ENCODE measurements around the gene MUTYH. TPM values are rescaled to one million over a fixed set of nuclear protein-coding genes. Genes with fewer than 3 reads are reported as not detected.
A peak's percentile ranks its signal among the peaks of the same experiment; 100 is the strongest.

MUTYH gene
- total and polyA plus RNA-seq, 8 donors, result 11.6 to 88.7 (median 19.7) TPM

DNA sequence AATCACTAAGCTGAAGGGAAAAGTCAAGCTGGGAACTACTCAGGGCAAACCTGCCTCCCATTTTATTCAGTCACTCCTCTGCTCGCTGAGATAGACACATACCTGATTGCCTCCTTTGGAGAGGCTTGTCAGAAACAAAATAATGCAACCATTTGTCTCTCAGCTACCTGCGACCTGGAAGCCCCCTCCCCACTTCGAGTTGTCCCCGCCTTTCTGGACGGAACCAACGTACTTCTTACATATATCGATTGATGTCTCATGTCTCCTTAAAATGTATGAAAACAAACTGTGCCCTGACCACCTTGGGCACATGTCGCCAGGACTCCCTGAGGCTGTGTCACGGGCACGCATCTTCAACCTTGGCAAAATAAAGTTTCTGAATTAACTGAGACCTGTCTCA lies 35.0 kb downstream of the MUTYH start:
- H3K9me3 ChIP-seq, result no peaks in the 10 kb centered on the region
- 84 to 89% (median 86%) methylated on average over 10 of the region's 10 CpGs for WGBS, 5 donors
- H3K4me1 ChIP-seq, result peaks cover 8 to 24% (median 17%) of the 10 kb centered on the region in 4 donors
- H3K4me3 ChIP-seq, result no peak overlapping the region
- TF ChIP-seq EP300 (IDR thresholded peaks at IDR 0.05), result no peak
- no peak for TF ChIP-seq POLR2AphosphoS5 (IDR thresholded peaks at IDR 0.05)
- TF ChIP-seq, protein P1, sequence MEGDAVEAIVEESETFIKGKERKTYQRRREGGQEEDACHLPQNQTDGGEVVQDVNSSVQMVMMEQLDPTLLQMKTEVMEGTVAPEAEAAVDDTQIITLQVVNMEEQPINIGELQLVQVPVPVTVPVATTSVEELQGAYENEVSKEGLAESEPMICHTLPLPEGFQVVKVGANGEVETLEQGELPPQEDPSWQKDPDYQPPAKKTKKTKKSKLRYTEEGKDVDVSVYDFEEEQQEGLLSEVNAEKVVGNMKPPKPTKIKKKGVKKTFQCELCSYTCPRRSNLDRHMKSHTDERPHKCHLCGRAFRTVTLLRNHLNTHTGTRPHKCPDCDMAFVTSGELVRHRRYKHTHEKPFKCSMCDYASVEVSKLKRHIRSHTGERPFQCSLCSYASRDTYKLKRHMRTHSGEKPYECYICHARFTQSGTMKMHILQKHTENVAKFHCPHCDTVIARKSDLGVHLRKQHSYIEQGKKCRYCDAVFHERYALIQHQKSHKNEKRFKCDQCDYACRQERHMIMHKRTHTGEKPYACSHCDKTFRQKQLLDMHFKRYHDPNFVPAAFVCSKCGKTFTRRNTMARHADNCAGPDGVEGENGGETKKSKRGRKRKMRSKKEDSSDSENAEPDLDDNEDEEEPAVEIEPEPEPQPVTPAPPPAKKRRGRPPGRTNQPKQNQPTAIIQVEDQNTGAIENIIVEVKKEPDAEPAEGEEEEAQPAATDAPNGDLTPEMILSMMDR (IDR thresholded peaks at IDR 0.05), result no peak
- no peak for TF ChIP-seq POLR2A (IDR thresholded peaks at IDR 0.05)
- no peaks in the 10 kb centered on the region for H3K27me3 ChIP-seq
- DNase-seq, result no peak
- intact Hi-C loops (cut with DNase I; ENCODE audit: low total_unique reads), result no loop called here
- H3K36me3 ChIP-seq, result no peaks in the 10 kb centered on the region
- peak overlapping the region in 1 of 5 donors; percentile 94 for H3K27ac ChIP-seq

DNA sequence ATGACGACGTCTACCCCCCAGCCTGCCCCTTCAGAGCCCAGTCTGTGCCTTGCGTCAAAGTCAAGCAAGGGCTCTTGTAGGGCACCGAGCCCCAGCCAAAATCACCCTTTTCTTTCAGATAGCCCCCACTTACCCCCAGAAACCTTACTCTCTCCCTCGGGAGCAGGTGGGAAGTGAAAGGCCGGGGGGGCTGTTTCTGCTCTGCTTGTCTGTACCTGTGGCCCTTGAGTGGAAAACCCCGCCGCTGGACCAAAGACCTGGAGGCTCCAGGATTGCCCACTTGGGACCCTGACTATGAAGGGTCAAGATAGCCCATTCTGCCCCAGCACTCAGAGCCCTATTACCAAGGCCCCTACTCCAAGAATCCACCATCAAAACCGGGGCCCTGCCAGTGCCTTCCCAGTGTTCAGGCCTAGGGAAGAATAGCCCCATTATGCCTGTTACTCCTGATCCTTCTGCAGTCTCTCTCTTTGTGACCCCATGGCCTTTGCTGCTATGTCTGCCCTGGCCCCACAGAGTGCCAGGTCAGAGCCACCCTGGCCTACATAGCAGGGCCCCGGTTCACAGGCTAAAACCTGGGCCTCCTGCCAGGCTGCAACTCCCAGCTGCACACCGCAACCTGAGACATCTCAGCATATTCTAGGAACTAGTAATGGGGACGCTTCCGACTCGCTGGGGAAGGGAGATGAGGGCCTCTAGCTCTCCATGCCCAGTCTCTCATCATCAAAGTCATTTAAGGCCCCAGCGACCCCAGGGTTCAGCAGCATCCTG lies 35.7 kb downstream of the MUTYH start:
- Histone ChIP-seq H3K27ac (peak overlapping the region; percentile 93 to 98 (median 95)), H3K27me3 (no peaks in the 10 kb centered on the region), H3K4me3 (peak overlapping the region; percentile 66 to 77 (median 71)), H3K36me3 (no peaks in the 10 kb centered on the region), H3K4me1 (peaks cover 8 to 27% (median 17%) of the 10 kb centered on the region in 4 donors), H3K9me3 (no peaks in the 10 kb centered on the region)
- WGBS, 5 donors, result 29 to 44% (median 37%) methylated on average over 13 to 15 of the region's 15 CpGs
- no peak for TF ChIP-seq EP300 (IDR thresholded peaks at IDR 0.05)
- TF ChIP-seq, protein P1 (IDR thresholded peaks at IDR 0.05), result no peak
- TF ChIP-seq POLR2AphosphoS5 (IDR thresholded peaks at IDR 0.05), result no peak
- no peak for TF ChIP-seq POLR2A (IDR thresholded peaks at IDR 0.05)
- peak; percentile 47 to 66 for DNase-seq
- intact Hi-C loops (cut with DNase I; ENCODE audit: low total_unique reads), result loop anchor here (5.0 kb wide), 1 partner anchor 287 kb away; no protein-coding TSS in a partner anchor

DNA sequence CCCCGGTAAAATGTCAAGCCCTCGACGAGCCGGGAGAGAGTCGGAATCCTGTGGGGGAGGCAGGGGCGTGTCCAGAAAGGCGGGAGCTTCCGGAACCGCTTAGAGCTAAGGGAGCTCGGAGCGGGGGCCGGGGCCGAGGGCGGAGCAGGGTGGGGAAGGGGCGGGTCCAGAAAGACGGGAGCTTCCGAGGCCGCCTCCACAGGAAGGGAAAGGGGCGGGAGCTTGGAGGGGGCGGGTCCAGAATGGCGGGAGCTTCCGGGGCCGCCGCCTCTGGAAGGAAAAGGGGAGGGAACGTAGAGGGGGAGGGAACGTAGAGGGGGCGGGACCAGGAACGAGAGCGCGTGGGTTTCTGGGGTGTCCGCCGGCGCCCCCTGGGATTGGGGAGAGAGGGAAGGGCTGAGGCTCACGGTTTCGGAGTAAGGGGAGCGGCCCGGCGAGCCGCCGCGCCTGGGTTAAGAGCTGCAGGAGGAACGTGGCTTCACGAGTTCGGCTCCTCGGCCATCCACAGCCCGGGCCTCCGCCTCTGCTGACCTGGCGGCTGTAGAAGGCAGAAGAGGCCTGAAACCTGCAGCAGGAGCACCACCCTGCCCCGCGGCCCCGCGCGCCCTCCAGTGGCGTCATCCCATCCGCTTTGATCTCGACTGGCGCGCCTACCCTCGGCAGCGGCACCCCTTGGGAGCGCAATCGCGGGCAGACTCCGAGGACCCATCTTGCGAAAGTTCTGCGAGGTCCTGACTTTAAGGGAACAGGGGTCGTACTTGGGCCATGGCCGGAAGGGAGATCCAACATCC lies 36.5 kb downstream of the MUTYH start:
- peak; percentile 99 for DNase-seq
- peak overlapping the region; percentile 93 to 98 (median 95) for H3K27ac ChIP-seq
- WGBS, 5 donors, result 0 to 1% (median 0%) methylated on average over 56 to 68 of the region's 68 CpGs
- H3K27me3 ChIP-seq, result no peaks in the 10 kb centered on the region
- no peaks in the 10 kb centered on the region for H3K9me3 ChIP-seq
- TF ChIP-seq EP300 (IDR thresholded peaks at IDR 0.05) (no peak), POLR2A (IDR thresholded peaks at IDR 0.05) (peak in 1 of 4 donors; percentile 60), POLR2AphosphoS5 (IDR thresholded peaks at IDR 0.05) (peak in 2 of 3 donors; percentile 68 to 71)
- TF ChIP-seq, protein P1 (IDR thresholded peaks at IDR 0.05), result peak in 5 of 7 experiments; percentile 28 to 81 (median 41)
- H3K4me1 ChIP-seq, result peaks cover 8 to 27% (median 17%) of the 10 kb centered on the region in 4 donors
- H3K4me3 ChIP-seq, result peak overlapping the region; percentile 66 to 77 (median 71)
- intact Hi-C loops (cut with DNase I; ENCODE audit: low total_unique reads), result loop anchor here (5.0 kb wide), 1 partner anchor 286 kb away; no protein-coding TSS in a partner anchor
- H3K36me3 ChIP-seq, result no peaks in the 10 kb centered on the region

DNA sequence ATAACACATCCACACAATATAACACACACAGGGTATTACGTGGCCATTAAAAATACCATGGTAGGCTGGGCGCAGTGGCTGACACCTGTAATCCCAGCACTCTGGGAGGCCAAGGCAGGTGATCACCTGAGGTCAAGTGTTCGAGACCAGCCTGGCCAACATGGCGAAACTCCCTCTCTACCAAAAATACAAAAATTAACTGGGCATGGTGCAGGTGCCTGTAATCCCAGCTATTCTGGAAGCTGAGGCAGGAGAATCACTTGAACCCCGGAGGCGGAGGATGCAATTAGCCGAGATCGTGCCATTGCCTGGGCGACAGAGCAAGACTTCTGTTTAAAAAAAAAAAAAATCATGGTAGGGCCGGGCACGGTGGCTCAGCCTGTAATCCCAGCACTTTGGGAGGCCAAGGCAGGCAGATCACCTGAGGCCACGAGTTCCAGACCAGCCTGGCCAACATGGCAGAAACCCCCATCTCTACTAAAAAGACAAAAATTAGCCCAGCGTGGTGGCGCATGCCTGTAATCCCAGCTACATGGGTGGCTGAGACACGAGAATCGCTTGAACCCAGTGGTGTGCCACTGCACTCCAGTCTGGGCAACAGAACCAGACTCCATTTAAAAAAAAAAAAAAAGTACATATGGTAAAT lies 37.6 kb downstream of the MUTYH start:
- Histone ChIP-seq H3K4me1 (peaks cover 8 to 27% (median 17%) of the 10 kb centered on the region in 4 donors), H3K4me3 (peak overlapping the region; percentile 66 to 77 (median 71)), H3K27me3 (no peaks in the 10 kb centered on the region), H3K27ac (peak overlapping the region in 4 of 5 donors; percentile 93 to 96 (median 94)), H3K36me3 (no peaks in the 10 kb centered on the region), H3K9me3 (no peaks in the 10 kb centered on the region)
- 84 to 88% (median 87%) methylated on average over 16 of the region's 16 CpGs for WGBS, 5 donors
- TF ChIP-seq POLR2AphosphoS5 (IDR thresholded peaks at IDR 0.05), result no peak
- TF ChIP-seq, protein P1 (IDR thresholded peaks at IDR 0.05), result no peak
- no peak for TF ChIP-seq EP300 (IDR thresholded peaks at IDR 0.05)
- TF ChIP-seq POLR2A (IDR thresholded peaks at IDR 0.05), result no peak
- DNase-seq, result no peak
- intact Hi-C loops (cut with DNase I; ENCODE audit: low total_unique reads), result loop anchor here (5.0 kb wide), 1 partner anchor 285 kb away; no protein-coding TSS in a partner anchor

Measured in stomach (tissue), 9 donors.